Coronary artery (tissue), 2 donors: ENCODE data around the gene ANKRD6.

Source experiments
- DNase-seq: peaks from one replicate; pipeline ENCODE4 v3.0.0-alpha.2; 2017; ENCODE audit warnings: low spot score
- H3K27ac ChIP-seq, 2 donors: fragments of 200-600 bp; sonication (generic); one replicate each; pipeline ENCODE4 v1.5.1; 2016 to 2019
- H3K4me3 ChIP-seq: fragments of 200-600 bp; sonication (generic); 2 replicates; pipeline ENCODE4 v1.5.1; 2016; ENCODE audit warnings: mild to moderate bottlenecking, moderate library complexity
- TF ChIP-seq, protein P1 (sequence below): fragments of 200-600 bp; sonication (generic); IDR thresholded peaks from one replicate; pipeline ENCODE4 v1.5.1; 2019; ENCODE audit warnings: antibody characterized with exemption

The ANKRD6 gene

DNA sequence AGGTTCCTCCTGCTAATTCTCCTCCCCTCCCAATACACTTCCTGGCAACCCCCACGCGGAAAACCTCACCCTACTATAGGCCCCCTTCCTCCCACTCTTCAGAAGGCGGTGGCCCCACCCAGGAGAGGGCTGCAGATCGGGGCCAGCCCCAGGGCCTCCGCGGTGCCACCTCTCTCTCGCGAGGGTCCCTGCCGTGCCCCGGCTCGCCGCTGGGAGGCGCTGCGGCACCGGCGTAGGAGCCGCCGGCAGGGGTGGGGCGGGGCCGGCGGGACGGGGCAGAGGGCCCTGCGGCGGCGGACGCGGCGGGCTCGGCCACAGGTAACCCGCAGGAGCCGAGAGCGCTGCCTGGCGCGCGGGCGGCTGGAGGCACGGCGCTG lies at the start of gene ANKRD6:
ANKRD6 (plus strand) TSS at position 278 of the 377 bp plus-strand sequence. CDS start 133,825 bp downstream, outside the sequence.
- H3K4me3 ChIP-seq: peak within 1 kb of the TSS; percentile 92
- TF ChIP-seq, protein P1, sequence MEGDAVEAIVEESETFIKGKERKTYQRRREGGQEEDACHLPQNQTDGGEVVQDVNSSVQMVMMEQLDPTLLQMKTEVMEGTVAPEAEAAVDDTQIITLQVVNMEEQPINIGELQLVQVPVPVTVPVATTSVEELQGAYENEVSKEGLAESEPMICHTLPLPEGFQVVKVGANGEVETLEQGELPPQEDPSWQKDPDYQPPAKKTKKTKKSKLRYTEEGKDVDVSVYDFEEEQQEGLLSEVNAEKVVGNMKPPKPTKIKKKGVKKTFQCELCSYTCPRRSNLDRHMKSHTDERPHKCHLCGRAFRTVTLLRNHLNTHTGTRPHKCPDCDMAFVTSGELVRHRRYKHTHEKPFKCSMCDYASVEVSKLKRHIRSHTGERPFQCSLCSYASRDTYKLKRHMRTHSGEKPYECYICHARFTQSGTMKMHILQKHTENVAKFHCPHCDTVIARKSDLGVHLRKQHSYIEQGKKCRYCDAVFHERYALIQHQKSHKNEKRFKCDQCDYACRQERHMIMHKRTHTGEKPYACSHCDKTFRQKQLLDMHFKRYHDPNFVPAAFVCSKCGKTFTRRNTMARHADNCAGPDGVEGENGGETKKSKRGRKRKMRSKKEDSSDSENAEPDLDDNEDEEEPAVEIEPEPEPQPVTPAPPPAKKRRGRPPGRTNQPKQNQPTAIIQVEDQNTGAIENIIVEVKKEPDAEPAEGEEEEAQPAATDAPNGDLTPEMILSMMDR: peak; percentile 84
- peak; percentile 81 for DNase-seq
- peak within 1 kb of the TSS; percentile 32 to 74 for H3K27ac ChIP-seq

DNA sequence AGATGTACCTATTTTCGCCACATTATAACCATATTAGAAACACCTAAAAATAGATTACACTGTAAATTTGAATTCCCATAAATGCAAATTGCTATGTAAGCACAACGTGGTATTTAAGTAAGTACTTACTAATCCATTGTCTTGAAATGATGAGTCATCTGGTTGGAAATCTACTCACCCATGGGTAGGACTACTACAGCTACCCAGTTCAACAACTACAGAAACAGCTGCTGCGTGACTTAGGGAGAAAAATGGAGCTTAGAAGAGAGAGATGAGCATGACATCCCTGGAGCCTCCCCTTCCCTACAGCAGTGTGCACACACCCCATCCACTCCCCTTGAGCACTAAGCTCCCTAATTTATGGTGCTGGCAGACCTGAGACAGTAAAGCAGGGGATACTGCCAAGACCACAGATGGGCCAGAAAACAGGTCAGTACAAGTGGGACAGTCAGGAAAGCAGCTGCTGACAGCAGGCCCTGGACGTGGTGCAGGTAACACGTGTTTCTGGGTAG lies 47.7 kb upstream of the ANKRD6 start:
- TF ChIP-seq, protein P1: no peak
- no peak overlapping the region for H3K4me3 ChIP-seq
- DNase-seq: no peak
- no peak overlapping the region for H3K27ac ChIP-seq

DNA sequence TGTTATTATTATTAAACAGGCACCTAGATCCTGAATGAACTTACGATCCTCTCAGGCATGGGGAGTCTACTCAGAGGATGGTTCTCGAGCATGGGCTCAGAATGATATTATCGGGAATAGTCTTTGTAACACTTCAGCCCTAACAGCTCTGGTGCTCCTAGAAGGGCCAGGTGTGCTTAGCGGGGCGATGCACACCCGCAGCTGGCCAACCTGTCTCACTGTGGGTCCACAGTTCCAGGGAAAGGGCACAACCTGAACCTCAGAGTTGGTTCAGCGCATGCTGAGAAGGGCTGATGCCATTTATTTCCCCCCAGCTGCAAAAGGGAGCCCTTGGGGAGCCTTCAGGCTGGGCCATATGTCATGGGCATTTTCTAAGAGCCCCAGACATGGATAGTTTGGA lies 47.1 kb upstream of the ANKRD6 start:
- H3K27ac ChIP-seq: no peak overlapping the region

DNA sequence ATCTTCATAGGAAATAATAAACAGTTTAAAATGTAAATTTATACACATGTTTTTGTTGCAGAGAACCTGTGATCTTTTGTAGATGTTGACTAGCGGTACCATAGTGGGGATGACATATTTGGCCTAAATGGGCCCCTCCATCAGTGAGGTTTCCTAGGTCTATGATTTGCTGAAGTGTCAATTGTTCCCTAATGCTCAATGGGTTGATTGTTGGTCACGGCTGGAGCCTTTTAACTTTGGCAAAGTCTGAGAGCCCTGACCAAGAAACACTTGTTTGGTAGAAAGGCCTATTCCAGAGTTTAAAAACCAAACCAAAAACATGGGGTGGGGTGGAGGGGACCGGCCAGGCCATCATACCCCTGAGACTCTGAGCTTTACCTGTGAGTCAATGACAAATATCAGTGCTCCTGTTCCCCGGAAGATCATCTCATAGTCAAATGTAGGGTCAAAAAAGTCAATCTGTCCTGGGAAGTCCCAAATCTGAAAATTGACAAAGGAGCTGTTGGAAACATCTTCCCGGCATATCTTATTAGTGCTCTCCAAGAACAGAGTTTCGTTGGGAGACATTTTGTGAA lies 45.9 kb upstream of the ANKRD6 start:
- Histone ChIP-seq H3K4me3 (no peak overlapping the region), H3K27ac (no peak overlapping the region)
- no peak for DNase-seq
- TF ChIP-seq, protein P1: no peak

More for the DNA sequence above, 47.1 kb upstream of the ANKRD6 start:
- TF ChIP-seq, protein P1: no peak
- H3K4me3 ChIP-seq: no peak overlapping the region
- DNase-seq: no peak

DNA sequence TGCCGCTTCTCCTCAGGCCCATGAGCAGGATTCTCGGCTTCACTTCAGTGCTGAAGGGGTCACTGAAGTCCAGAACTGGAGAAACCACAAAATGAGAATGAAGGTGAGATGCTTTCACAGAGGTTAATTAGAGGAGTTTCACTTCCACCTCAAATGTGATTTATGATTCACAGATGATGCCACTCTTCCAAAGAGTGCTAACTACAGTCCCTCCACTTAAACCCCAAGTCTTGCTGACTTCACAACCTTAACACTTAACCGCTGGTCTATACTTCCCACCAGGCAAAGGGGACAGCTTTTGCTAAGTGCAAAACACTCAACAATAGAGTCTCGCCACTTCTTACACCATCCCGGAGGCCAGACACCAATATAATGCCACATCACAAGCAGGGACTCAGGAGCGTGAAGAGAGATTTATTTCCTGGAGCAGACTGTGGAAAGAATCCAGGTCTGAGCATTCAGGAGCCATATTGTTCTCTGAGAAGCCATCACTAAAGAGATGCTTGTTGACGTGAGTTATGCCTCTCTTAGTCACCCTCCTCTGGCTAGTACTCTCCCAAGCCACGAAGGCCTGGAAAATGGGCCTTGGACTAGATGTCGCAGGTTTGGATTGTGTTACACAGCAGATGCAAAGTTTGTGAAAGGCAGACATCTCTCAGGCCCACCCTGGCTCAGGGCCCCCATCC lies 45.3 kb upstream of the ANKRD6 start:
- H3K4me3 ChIP-seq: no peak overlapping the region
- H3K27ac ChIP-seq: no peak overlapping the region
- DNase-seq: no peak
- TF ChIP-seq, protein P1: no peak

DNA sequence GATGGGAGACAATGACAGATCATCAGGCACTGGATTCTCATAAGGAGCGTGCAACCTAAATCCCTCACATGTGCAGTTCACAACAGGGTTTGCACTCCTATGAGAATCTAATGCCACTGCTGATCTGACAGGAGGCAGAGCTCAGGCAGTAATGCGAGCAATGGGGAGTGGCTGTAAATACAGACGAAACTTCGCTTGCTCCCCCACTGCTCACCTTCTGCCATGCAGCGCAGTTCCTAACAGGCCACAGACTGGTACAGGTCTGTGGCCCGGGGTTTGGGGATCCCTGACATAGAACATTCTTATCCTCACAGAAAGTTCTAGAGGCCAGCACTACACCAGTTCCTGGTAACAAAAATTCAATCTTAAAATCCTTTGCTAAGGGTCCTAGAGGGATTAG lies 44.1 kb upstream of the ANKRD6 start:
- no peak for DNase-seq
- no peak overlapping the region for H3K4me3 ChIP-seq
- TF ChIP-seq, protein P1: no peak
- H3K27ac ChIP-seq: no peak overlapping the region

DNA sequence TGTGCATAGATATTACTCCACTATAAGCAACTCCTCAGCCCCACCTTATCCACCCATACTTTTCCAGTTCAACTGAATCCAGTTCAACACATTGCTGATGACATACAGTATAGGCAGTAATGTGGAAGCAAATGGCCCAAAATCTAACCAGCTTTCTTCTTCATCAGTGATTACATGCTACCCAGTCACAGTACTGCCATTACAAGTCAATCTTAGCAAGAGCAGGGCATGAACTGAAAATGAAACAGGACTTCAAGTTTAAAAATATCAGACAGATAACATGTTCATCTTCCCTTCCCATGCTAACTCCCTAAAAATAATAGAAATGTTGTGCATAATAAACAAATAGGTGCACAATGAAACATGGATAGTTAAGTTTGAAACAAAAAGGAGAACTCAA lies 40.1 kb upstream of the ANKRD6 start:
- Histone ChIP-seq H3K4me3 (no peak overlapping the region), H3K27ac (no peak overlapping the region)
- TF ChIP-seq, protein P1: no peak
- no peak for DNase-seq
